ENCODE measurements around the gene PRPH2.

DNA sequence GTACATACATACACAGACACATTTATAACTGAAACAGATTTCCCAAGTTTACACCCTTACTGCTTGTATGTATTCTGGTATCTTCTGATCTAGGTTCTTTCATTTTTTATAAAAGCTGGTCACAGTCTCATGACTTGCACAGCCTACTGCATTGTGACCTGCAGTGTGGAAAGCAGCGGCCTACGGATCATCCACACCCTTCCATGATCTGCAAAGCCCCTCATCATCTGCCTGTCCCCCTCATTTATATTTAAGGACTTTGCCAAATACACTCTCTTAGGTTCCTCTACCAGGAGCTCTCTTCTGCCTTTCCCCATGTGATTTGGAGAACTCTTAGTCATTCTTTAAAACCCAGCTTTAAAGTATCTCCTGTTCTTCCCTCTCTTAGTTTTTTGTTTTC is 47.4 kb upstream of the PRPH2 start:
- TF ChIP-seq POLR2AphosphoS5 (IDR thresholded peaks at IDR 0.05; ENCODE audit: low read depth, low read length) (no peak), POLR2A (IDR thresholded peaks at IDR 0.05; ENCODE audit: low read depth, low read length) (no peak)
